A549 treated with CORT108297 at 1 μM for 4 hours (cell line): ENCODE results near the gene ZNF133. TPM values are rescaled to one million over a fixed set of nuclear protein-coding genes. Genes with fewer than 3 reads are reported as not detected.

Experiments used
- total RNA-seq: library from RNA; stranded (reverse); fragments of 200-300 nt; extraction: Qiagen RNA extraction; gene quantifications from 5 replicates; pipeline ENCODE4 v1.2.3, GENCODE V29; 2022

Gene ZNF133
- total RNA-seq = 9.0 to 11.5 TPM (median 10.1 TPM) in 5 replicates

GRCh38 chr20:18287915-18288748, at the start of gene ZNF133:
Gene ZNF133 (plus strand): TSS chr20:18288527. CDS start chr20:18305687, 17,160 bp downstream.

Other genes with a start within 250 kb of the ZNF133 start
- 0.07 to 0.42 TPM (median 0.18 TPM) in 5 replicates for gene OVOL2, start 230.6 kb upstream of the ZNF133 start, total RNA-seq
- 9.3 to 10.5 TPM (median 9.8 TPM) in 5 replicates for gene KAT14, start 150.7 kb upstream of the ZNF133 start, total RNA-seq
- 19.5 to 30.1 TPM (median 26.6 TPM) in 5 replicates for gene PET117, start 150.7 kb upstream of the ZNF133 start, total RNA-seq
- 2.7 to 3.0 TPM (median 2.8 TPM) in 5 replicates for gene DZANK1, start 178.5 kb downstream of the ZNF133 start, total RNA-seq
- gene POLR3F, start 178.9 kb downstream of the ZNF133 start, total RNA-seq = 14.1 to 23.6 TPM (median 15.2 TPM) in 5 replicates
- gene RBBP9, start 208.7 kb downstream of the ZNF133 start, total RNA-seq = 12.8 to 15.6 TPM (median 14.6 TPM) in 5 replicates
- 57.0 to 61.8 TPM (median 59.4 TPM) in 5 replicates for gene SEC23B, start 219.4 kb downstream of the ZNF133 start, total RNA-seq